Activated CD8-positive, alpha-beta T cell treated with anti-CD3 and anti-CD28 coated beads for 36 hours (primary cell): ENCODE data around the gene SPRYD3. TPM values are rescaled to one million over a fixed set of nuclear protein-coding genes. Genes with fewer than 3 reads are reported as not detected.
"Not testable (repeated sequence)": the region's sequence is repeated elsewhere in the genome, so short reads cannot be mapped to it uniquely, and the experiment has no call there.

ENCODE experiments used
- ATAC-seq: fragments of 200-7000 bp; cut with Tn5 transposase; one replicate; pipeline ENCODE4 v1.10.0; 2021; ENCODE audit warnings: mild to moderate bottlenecking, moderate library complexity
- CTCF ChIA-PET: fragments of 350-600 bp; sonication (Branson Sonifier 250); formaldehyde crosslinking; loops from one replicate; lab custom pipeline; 2021; ENCODE audit warnings: antibody characterized with exemption; lab: Charles Lee
- POLR2A ChIA-PET: fragments of 350-600 bp; sonication (Branson Sonifier 250); formaldehyde crosslinking; loops from one replicate; lab custom pipeline; 2021; ENCODE audit warnings: antibody characterized with exemption; lab: Charles Lee
- DNase-seq: peaks from one replicate; pipeline ENCODE4 v3.0.0-alpha.2; 2020
- H3K27ac Mint-ChIP-seq: one replicate; pipeline ENCODE4 v1.8.0; 2021; ENCODE audit warnings: mild to moderate bottlenecking, mixed read lengths
- H3K27me3 Mint-ChIP-seq: one replicate; pipeline ENCODE4 v1.8.0; 2021; ENCODE audit warnings: mixed read lengths
- H3K36me3 Mint-ChIP-seq: one replicate; pipeline ENCODE4 v1.8.0; 2021; ENCODE audit warnings: low read depth, mixed read lengths
- H3K4me1 Mint-ChIP-seq: one replicate; pipeline ENCODE4 v1.8.0; 2021; ENCODE audit warnings: low read depth, mixed read lengths
- H3K4me3 Mint-ChIP-seq: one replicate; pipeline ENCODE4 v1.8.0; 2021; ENCODE audit warnings: mild to moderate bottlenecking, moderate library complexity, mixed read lengths
- H3K9me3 Mint-ChIP-seq: one replicate; pipeline ENCODE4 v1.8.0; 2021; ENCODE audit warnings: mixed read lengths
- CTCF ChIP-seq: fragments of 200-600 bp; IDR thresholded peaks from one replicate; pipeline ENCODE4 v1.8.0; 2022; ENCODE audit warnings: antibody characterized with exemption, mild to moderate bottlenecking
- intact Hi-C: fragments of 100-400 bp; cut with micrococcal nuclease; formaldehyde crosslinking; loops from one replicate; pipeline ENCODE4 v1.10.0; 2022
- total RNA-seq, 2 experiments: library from RNA; stranded (reverse); gene quantifications; one replicate each; pipeline ENCODE4 v1.2.3, GENCODE V29; 2021

The SPRYD3 gene
- total RNA-seq, 2 experiments from 2014 or later = 24.8 to 25.0 TPM

- Mint-ChIP-seq H3K36me3 (peaks cover 74% of the 10 kb centered on the region), H3K27ac (peak overlapping the region; percentile 59), H3K4me1 (peaks cover 33% of the 10 kb centered on the region), H3K9me3 (no peaks in the 10 kb centered on the region), H3K27me3 (no peaks in the 10 kb centered on the region), H3K4me3 (no peak overlapping the region)
- no peak for TF ChIP-seq CTCF
- ChIA-PET POLR2A (interaction anchor here (1.5 to 2.7 kb wide), 2 partner anchors 9 to 10 kb away, joined by 5 to 11 read pairs; no protein-coding TSS in a partner anchor), CTCF (interaction anchor here (2.0 kb wide), 1 partner anchor 14 kb away, joined by 8 read pairs; no protein-coding TSS in a partner anchor)
- intact Hi-C loops = no loop called here
- no peak for ATAC-seq
- no peak for DNase-seq
Measured at GRCh38 chr12:53034459-53034858, 44.7 kb downstream of the SPRYD3 start.

- Mint-ChIP-seq H3K36me3 (peaks cover 71% of the 10 kb centered on the region), H3K4me1 (peaks cover 29% of the 10 kb centered on the region), H3K27ac (peak overlapping the region; percentile 59)
- intact Hi-C loops, DNase-seq, H3K27me3 Mint-ChIP-seq, ATAC-seq, H3K4me3 Mint-ChIP-seq, H3K9me3 Mint-ChIP-seq: not testable (repeated sequence)
- ChIA-PET POLR2A (interaction anchor here (1.5 to 2.7 kb wide), 2 partner anchors 9 kb away, joined by 5 to 11 read pairs; no protein-coding TSS in a partner anchor), CTCF (interaction anchor here (2.0 kb wide), 1 partner anchor 14 kb away, joined by 8 read pairs; no protein-coding TSS in a partner anchor)
Measured at GRCh38 chr12:53033832-53034231, 45.4 kb downstream of the SPRYD3 start.

- H3K4me1 Mint-ChIP-seq = peaks cover 13% of the 10 kb centered on the region
- H3K27me3 Mint-ChIP-seq = no peaks in the 10 kb centered on the region
- ChIA-PET CTCF (interaction anchor here (0.8 to 2.2 kb wide), 6 partner anchors 12 to 149 kb away, joined by 3 to 5 read pairs (median 4); partner anchors contain the start of genes CSAD and ZNF740), POLR2A (interaction anchor here (0.5 to 2.3 kb wide), 9 partner anchors 10 to 40 kb away, joined by 3 to 11 read pairs (median 4); no protein-coding TSS in a partner anchor)
- intact Hi-C loops = no loop called here
- H3K9me3 Mint-ChIP-seq = no peaks in the 10 kb centered on the region
- H3K36me3 Mint-ChIP-seq = peaks cover 70% of the 10 kb centered on the region
- H3K27ac Mint-ChIP-seq = no peak overlapping the region
- H3K4me3 Mint-ChIP-seq = no peak overlapping the region
- TF ChIP-seq CTCF = no peak
- DNase-seq = no peak
- ATAC-seq = no peak
Measured at GRCh38 chr12:53031616-53032015, 47.6 kb downstream of the SPRYD3 start.

- H3K36me3 Mint-ChIP-seq = peaks cover 59% of the 10 kb centered on the region
Measured at GRCh38 chr12:53027014-53027413, 52.2 kb downstream of the SPRYD3 start.

GRCh38 chr12:53025250-53025649, 53.9 kb downstream of the SPRYD3 start:
- DNase-seq = no peak
- POLR2A ChIA-PET = interaction anchor here (0.6 to 8.7 kb wide), 8 partner anchors 9 to 451 kb away, joined by 3 to 65 read pairs (median 6); partner anchors contain the start of gene EIF4B
- peak overlapping the region; percentile 57 for H3K27ac Mint-ChIP-seq
- no peak for ATAC-seq
- H3K9me3 Mint-ChIP-seq = no peaks in the 10 kb centered on the region
- TF ChIP-seq CTCF = no peak
- H3K36me3 Mint-ChIP-seq = peaks cover 56% of the 10 kb centered on the region
- intact Hi-C loops = no loop called here
- CTCF ChIA-PET = interaction anchor here (0.8 to 5.6 kb wide), 5 partner anchors 13 to 45 kb away, joined by 3 to 40 read pairs (median 3); partner anchors contain the start of gene EIF4B
- H3K4me1 Mint-ChIP-seq = no peaks in the 10 kb centered on the region
- H3K4me3 Mint-ChIP-seq = no peak overlapping the region
- no peaks in the 10 kb centered on the region for H3K27me3 Mint-ChIP-seq

More at GRCh38 chr12:53027014-53027413, 52.2 kb downstream of the SPRYD3 start:
- H3K27ac Mint-ChIP-seq, H3K4me1 Mint-ChIP-seq, DNase-seq, ATAC-seq, intact Hi-C loops, H3K4me3 Mint-ChIP-seq, H3K27me3 Mint-ChIP-seq, H3K9me3 Mint-ChIP-seq: not testable (repeated sequence)
- CTCF ChIA-PET = interaction anchor here (0.9 to 5.6 kb wide), 5 partner anchors 11 to 448 kb away, joined by 3 to 40 read pairs (median 4); no protein-coding TSS in a partner anchor
- POLR2A ChIA-PET = interaction anchor here (0.6 to 8.7 kb wide), 7 partner anchors 9 to 22 kb away, joined by 3 to 65 read pairs (median 3); no protein-coding TSS in a partner anchor

- no peaks in the 10 kb centered on the region for H3K9me3 Mint-ChIP-seq
- CTCF ChIA-PET = interaction anchor here (0.6 to 1.8 kb wide), 6 partner anchors 12 to 130 kb away, joined by 3 to 5 read pairs (median 3); no protein-coding TSS in a partner anchor
- no peak for DNase-seq
- H3K4me1 Mint-ChIP-seq = peaks cover 52% of the 10 kb centered on the region
- H3K27me3 Mint-ChIP-seq = no peaks in the 10 kb centered on the region
- H3K36me3 Mint-ChIP-seq = peaks cover 76% of the 10 kb centered on the region
- POLR2A ChIA-PET = interaction anchor here (0.6 to 1.7 kb wide), 9 partner anchors 9 to 253 kb away, joined by 3 to 11 read pairs (median 3); partner anchors contain the start of genes EIF4B and ESPL1
- no peak overlapping the region for H3K4me3 Mint-ChIP-seq
- peak; percentile 30 for ATAC-seq
- no peak for TF ChIP-seq CTCF
- intact Hi-C loops = no loop called here
- H3K27ac Mint-ChIP-seq = peak overlapping the region; percentile 77
Measured at GRCh38 chr12:53014709-53015108, 64.5 kb downstream of the SPRYD3 start.
